ENCODE results near the gene NEK10. TPM values are rescaled to one million over a fixed set of nuclear protein-coding genes. Genes with fewer than 3 reads are reported as not detected.

Gene NEK10
- total RNA-seq, 1 donor from 2014 or later = 15.5 TPM

DNA sequence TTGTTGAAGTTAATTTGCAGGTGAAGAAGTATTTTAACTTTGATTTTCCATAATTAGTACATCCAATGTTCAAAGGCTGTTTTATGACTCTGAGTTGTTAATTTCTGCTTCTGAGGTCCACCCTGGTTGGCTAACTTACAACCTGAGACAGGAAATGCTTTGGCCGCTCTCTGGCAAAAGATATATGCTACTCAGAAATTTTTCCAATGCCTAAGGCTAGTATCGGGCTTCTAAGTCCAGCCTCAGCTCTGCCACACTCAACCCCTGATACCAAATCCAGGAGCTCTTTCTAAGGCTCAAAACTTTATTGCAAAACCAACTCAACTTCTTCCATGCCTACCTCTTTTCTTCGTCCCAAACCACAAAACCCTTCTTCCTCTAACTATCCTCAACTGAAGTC, 192.9 kb downstream of the NEK10 start:
- DNase-seq (ENCODE audit: low read depth) = peak; percentile 57

DNA sequence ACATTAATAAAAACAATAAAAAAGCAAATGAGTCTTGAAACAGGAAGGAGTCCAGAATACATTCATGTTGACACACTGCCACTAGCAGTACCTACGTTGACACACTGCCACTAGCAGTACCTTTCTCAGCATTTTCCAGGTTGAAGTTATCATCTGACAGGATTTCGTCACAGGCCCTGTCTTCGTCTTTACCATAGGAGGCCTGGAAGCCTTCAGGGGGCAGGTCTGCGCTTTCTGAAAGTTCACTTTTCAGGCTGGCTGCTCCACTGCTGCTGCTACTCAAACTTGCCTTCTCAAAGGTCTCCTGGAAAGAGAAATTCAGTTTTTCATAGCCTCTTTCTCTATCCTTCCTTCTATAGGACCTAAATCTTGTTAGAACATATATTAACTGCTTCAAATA, 194.7 kb downstream of the NEK10 start:
- DNase-seq (ENCODE audit: low read depth) = no peak

DNA sequence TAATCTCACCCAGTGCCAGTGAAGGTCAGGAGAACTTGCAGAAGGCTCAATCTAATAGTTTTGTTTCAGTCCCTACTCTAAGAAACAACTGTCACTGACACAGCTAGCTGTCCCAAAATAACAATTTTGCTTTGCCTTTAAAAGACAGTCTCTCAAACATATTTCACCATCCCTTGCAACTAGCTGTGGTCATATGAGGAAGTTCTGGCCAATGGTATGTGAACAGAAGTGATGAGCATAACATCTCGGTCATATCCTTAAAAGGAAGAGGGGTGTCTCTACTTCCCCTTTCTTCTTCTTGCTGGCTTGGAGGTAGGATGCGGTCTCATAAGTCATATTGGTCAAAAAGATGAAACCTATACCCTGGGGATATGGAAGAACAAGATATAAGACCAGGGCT, 198.1 kb downstream of the NEK10 start:
- DNase-seq (ENCODE audit: low read depth) = no peak

DNA sequence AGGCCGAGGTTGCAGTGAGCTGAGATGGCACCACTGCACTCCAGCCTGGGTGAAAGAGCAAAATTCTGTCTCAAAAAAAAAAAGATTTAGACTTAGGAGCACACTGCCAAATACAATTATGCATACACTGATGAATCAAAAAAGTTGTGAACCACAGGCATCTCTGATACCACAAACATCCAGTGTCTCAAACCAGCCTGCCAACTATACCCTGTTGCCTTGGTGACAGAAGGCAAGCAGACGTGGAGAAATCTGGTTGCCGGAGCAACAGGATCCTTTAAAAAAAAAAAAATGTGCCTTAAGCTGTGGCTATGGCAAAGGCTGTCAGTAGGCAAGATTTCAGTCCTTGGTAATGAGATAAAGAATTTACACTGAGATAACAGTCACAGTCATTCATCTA, 202.3 kb downstream of the NEK10 start:
- DNase-seq (ENCODE audit: low read depth) = peak; percentile 98

DNA sequence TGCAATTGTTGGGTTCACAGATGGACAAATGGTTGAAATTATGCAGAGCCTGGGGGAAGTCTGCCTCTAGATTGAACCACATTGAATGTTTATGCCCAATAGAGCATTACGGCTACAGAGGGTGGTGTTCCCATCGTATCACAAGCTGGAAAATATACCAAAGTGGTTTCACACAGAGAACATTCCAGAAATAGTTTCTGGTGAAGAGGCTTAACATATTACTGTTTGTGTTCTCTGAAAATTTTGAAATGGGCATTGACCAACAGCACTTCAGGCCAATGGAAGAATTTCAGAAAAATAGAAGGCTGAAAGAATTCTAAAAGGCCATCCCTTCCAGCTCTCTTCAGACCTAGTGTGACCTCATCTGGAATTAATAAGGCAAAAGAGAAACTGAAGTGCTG, 203.9 kb downstream of the NEK10 start:
- DNase-seq (ENCODE audit: low read depth) = peak; percentile 98

DNA sequence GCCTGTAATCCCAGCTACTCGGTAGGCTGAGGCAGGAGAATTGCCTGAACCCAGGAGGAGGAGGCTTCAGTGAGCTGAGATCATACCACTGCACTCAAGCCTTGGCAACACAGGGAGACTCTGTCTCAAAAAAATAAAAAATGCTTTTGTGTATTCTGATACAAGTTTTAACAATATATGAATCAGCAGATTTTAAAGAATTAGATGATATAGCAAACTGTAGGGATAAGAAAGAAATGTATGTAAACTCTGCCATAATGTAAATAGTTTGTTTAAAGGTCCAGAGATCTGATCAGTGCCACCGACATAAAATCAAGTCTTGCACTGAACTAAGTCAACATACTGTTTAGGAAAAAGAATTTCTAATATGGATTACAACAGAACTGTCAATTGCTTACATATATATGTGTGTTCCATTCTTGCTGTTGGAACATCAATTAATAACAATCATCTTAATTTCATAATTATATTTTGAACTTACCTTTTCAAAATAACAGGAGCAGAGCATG, 208.3 kb downstream of the NEK10 start:
- no peak for DNase-seq (ENCODE audit: low read depth)

DNA sequence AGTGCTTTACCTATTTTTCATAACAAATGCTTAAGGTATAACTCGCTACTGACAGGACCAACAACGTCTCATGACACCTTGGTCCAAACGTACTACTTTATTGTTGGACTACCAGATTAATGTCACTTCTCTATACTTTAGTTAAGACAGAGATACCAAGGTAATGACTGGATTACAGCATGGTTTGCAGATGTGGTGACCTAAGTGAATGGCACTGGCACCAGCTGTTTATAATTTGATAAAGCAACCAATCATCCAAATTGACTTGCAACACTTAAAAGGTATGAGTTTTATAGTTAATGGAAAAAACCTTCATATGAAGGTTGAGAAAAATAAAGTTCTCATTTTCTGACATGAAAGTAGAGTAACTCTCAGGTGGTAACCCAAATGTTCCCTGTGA, 209.0 kb downstream of the NEK10 start:
- no peak for DNase-seq (ENCODE audit: low read depth)

DNA sequence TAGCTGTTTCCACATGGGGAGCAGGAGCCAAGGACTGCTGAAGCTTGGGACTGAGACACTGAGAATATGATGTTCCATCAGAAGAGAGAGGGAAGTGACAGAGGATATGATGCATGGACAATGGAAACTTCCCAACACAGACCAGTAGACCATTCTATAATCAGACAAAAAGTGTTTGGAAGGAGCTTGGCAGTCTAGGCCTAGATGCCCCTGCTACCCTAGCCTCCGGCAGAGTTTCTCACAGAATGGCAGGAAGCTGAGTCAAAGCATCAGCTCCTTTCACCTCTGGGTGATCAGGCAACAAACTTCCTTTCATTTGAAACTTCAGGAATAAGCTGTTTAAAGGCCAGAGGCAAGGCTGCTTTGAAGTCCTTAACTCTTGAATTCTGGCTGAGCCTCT, 222.0 kb downstream of the NEK10 start:
- peak; percentile 26 for DNase-seq (ENCODE audit: low read depth)

DNA sequence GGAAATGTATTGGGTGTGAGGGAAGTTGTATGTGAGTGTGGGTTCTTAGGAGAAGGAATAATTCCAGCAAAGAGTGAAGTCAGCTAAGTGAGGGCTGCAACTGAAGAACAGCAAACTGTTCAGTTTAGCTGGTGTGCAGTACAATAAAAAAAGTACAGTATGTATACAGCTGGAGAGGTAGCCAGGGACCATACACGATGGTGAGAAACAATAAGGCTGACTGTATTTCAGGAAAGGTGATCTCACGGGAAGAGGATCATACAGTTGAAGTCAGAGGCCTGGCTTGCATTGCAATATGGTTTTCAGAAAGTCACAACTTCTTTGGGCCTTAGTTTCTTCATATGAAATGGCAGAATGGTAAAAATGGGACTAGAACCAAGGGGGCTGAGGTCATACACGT, 222.4 kb downstream of the NEK10 start:
- DNase-seq (ENCODE audit: low read depth) = no peak

DNA sequence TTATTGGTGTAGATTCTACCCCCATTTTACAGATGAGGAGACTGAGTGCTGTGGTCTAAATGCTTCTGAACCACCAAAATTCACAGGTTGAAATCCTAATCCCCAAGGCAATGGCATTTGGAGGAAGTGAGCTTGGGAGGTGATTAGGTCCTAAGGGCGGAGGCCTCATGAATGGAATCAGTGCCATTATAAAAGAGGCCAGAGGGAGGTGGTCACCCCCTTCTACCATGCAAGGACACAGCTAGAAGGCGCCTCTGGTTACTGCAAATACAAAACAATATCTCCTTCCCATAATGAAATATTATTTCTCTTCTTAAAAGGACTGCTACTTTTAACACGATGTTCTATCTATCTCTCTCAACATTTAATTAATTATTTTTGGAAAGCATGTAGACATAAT, 223.5 kb downstream of the NEK10 start:
- DNase-seq (ENCODE audit: low read depth) = no peak

DNA sequence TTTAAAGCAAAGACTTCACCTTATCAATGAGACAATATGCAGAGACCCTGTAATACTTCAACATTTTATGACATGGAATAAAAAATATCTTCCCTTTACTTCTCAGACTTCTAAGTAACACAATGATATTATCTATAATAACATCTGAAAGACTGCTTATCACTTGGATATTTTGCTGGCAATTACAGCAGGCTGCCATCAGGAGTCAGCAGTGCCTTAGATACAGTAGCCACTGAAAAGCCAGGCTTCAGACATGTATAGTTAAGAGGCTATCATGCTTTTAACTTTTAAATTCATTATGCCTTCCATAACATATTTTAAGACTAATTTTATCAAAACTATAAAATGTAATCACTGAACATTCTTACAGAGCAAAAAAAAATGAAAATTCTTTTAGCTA, 227.5 kb downstream of the NEK10 start:
- no peak for DNase-seq (ENCODE audit: low read depth)

DNA sequence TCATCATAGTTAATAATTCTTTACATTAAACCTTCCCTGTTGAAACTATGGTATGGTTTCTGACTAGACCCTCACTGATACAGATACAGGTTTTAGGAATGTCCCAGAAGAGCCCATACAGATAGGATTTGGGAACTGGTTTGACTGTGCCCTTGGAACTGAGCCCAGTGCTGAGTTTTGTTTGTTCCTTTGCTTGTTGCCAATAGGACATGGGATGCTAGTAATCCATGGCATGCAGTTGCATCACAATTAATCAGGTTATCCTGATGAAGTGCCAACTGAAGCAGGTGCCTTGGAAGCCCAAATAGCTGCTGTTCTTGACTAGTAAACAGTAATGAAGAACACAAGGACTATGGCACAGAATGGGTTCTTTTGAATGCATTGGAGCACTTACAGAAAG, 230.6 kb downstream of the NEK10 start:
- no peak for DNase-seq (ENCODE audit: low read depth)

DNA sequence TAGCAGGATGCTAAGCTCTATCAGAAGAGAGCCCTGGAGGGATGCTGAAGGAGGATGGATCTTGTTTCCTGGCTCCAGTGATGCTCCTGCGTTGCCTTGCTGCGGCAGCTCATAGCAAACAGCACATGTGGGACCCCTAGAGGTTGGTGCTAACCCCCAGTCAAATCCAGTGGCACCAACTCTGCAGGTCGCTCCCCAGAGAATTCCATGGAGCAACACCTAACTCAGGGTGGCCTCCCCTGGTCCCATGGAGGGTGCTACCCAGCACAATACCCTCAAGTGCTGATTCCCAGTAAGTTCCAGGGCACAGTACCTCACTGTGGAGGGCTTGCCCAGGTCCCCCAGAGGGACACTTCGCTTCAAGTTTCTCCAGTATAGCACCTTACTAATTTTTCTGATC, 231.2 kb downstream of the NEK10 start:
- no peak for DNase-seq (ENCODE audit: low read depth)

DNA sequence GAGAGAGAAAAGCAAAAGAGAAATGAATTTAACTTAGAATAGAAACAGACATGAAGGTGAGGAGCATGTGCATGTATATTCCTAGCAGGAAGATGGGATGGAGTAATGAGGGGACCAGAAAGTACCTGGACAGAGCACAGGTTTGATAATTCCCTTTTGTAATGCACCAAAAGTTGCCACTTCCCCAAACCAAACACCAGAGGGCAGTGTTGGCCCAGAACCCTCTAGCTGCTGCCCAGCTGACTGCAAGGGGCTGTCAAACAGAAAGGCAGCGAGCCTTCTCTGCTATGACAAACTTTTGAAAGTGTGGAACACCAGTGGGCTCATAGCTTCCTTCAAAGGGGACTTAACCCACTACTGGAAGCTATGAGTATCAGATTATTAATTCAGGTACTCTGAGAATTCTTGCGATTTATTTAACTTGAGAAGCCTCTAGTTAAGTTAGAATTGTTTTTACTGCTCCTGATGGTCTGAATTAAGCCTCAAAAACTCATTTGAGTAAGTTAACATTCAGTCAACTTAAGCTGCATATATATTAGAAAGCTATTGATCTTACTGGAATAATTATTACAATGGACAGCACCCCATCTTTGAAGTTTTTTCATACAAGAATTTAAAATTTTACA, 234.9 kb downstream of the NEK10 start:
- peak; percentile 65 for DNase-seq (ENCODE audit: low read depth)

DNA sequence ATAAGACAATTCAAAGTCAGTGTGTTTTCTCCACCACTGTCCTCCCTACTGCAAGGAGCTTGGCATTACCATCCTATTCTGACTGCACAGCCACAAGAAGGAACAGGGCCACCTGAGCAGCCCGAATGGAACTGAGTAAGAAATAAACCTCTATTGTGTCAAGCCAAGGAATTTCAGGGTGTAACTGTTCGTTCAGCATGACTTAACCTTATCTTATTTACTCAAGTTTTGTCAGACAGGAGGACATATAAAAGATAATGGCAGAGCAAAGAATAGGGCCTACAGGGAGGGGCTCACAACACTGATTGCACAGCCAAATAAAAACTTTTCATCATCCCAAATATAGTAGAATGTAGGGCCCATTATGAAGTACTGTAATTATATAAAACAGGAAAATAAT, 236.1 kb downstream of the NEK10 start:
- peak; percentile 32 for DNase-seq (ENCODE audit: low read depth)

DNA sequence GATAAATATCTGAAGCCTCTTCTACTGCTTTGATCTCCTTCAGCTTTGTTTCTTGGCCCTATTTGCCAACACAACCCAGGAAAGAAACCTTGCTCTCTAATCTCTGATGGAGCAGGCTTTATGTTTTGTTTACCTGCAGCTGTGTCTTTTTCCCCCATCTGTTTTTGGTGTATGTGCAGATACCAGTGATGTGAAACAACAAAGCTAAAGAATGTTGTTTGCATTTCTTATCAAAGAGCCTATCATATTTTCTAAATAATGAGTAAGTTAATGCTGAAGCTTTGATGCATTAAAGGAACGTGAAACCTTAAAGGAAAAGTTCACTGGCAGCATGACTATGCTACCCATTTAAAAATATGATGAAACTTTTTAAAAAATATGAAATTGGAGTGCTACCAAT, 238.4 kb downstream of the NEK10 start:
- DNase-seq (ENCODE audit: low read depth) = no peak

DNA sequence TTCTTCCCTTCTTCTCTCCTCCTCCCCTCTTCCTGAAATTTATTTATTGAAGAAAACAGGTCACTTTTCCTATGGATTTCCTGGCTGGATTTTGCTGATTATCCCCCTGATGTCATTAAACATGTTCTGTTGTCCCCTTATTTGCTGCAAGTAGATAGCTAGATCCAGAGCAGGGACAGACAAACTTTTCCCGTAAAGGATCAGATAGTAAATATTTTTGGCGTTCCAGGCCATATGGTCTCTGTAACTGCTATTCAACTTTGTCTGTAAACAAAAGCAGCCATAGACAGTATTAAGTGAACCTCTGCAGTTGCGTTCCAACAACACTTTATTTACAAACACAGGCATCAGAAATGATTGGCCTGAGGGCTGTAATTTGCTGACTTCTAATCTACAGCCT, 241.3 kb downstream of the NEK10 start:
- no peak for DNase-seq (ENCODE audit: low read depth)

DNA sequence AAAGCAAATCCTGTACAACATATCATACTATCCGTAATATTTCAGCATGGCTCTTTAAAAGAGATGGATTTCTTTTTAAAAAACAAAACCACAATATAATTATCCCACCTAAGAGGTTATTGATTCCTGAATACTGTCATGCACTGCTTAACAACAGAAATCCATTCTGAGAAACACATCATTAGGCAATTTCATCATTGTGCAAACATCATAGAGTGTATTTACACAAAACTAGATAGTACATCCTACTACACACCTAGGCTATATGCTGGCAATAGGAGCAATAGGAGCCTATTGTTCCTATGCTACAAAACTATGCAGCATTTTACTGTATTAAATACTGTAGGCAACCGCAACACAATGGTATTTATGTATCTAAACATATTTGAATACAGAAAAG, 242.0 kb downstream of the NEK10 start:
- DNase-seq (ENCODE audit: low read depth) = peak; percentile 31

DNA sequence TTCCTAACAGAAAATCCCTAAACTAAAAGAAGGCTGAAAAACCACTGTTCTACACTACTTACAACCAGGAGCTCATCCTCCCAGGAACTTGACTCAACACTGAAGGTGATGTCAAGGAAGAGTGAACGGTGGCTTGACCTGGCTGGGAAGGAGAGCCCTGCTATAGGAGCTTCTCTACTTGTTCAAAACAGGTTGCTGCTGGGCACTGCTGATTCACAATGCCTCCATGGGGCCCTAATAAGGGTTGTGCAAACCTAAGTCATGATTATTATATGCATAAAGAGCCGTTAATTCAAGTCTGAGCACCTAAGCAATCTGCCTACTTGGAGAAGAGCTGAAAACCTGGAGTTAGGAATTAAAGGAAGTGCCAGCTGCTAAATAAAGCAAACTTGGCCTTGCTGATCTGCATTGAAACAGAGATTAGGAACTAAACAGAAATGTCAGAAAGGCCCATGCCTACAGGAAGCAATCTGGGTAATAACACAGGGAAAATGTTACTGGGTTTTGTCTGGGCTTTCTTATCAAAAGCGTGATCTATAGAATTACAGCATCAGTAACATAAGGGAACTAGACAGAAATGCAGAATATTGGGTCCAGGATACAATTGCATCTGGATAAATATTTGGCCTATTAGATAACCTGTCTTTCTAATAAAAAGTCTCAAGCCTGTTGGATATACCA, 243.2 kb downstream of the NEK10 start:
- no peak for DNase-seq (ENCODE audit: low read depth)

DNA sequence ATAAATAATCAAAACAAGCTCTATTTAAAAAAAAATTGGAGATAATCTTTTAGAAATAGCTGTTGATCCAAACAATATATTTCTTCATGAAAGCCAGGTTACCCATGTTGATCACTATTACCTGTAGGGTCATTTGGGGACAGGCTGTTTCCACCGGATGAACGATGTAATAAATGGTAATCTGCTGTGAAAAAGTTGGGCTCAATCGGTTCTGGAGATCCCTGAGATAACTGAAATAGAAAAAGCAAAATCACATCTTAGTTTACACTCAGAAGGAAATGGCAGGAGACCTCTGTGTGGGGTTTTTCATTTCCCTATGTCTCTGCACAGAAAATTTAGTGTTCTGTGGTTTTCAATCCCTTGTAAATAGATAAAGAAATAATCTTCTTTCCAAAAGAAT, 249.5 kb downstream of the NEK10 start:
- DNase-seq (ENCODE audit: low read depth) = no peak

DNA sequence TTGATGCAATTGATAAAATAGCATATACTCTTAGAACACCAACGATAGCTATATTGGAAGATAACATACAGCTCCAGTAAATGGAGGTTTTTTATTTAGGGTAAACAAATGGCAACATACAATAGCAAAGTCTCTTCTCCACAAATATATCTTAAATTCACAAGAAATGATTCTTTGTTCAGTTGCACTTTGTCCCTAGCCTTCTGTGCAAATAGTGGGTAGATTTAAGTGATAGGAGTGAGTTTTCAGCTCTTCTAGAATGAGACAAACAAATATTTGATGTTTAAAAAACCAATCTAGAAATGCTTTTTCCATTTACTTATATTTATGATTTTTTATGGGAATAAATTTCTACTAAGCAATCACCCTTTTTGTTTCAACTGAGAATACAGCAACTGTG, 253.8 kb downstream of the NEK10 start:
- no peak for DNase-seq (ENCODE audit: low read depth)

DNA sequence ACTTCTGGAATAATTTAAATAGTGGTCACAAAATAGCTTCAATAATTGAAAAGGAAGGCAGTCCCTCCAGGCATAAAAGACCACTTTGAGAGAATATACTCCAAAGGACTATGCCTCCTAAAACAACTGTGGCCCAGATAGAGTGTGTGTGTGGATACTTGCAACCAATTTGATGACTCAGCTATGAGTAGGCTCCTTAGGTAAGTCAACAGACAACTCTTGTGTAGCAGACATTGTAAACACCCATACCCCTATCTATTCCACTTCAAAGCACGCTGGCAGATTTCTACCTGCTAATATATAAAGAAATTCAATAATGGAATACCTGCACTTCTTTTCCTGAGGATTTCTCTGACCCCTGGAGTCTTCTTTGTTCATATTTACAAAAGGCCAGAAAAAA, 254.5 kb downstream of the NEK10 start:
- peak; percentile 31 for DNase-seq (ENCODE audit: low read depth)

DNA sequence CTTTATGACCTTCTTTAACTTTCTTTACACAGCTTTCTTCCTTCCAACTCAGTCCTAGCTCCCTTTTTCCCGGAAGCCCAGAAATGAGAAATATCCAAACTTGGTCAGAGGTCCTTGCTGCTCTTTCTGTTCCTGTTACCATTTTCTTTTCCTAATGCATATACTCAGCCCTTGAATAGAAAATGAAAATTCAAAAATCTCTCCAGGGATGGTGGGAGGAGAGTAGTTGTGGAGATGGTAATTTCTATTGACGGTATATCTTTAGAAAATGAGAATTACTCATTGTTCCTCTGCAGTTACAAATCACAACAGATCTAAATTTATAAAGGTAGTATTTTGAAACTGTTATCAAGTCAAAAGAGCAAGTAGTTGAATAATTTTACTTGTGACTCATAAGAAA, 255.1 kb downstream of the NEK10 start:
- no peak for DNase-seq (ENCODE audit: low read depth)

DNA sequence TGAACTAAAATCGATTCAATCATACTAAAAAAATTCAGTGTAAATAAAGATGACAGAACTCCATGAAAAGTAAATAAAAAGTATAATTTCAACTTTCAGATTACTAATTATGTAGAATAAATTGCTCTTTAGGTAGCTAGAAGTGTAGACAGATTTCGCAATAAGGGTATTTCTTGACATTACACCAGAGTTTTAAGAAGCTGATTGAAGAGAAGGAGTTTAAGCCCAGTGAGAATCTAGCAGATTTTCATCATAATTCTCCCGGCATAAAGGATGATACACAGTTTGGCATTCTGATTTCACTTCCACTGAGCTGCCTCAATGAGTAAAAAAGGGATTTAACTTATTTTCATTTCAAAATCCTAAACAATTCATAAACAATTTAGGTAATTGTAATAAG, 259.2 kb downstream of the NEK10 start:
- no peak for DNase-seq (ENCODE audit: low read depth)
